CD4-positive, alpha-beta T cell treated with Interleukin-6 at 100 ng/mL for 8 hours (primary cell): ENCODE results near the gene URM1.

Source experiments
- DNase-seq: peaks from one replicate; pipeline ENCODE4 v3.0.0-alpha.2; 2020; ENCODE audit warnings: mixed read lengths, low spot score

Gene URM1

GRCh38 chr9:128349125-128349524, 22.0 kb upstream of the URM1 start:
- no peak for DNase-seq

- no peak for DNase-seq
These were observed 21.4 kb upstream of the URM1 start for GRCh38 chr9:128349772-128350171.

GRCh38 chr9:128355451-128355850, 15.7 kb upstream of the URM1 start:
- DNase-seq: no peak

GRCh38 chr9:128358090-128358489, 13.1 kb upstream of the URM1 start:
- DNase-seq: no peak

GRCh38 chr9:128358861-128359260, 12.3 kb upstream of the URM1 start:
- no peak for DNase-seq

- DNase-seq: no peak
These were observed 10.3 kb upstream of the URM1 start for GRCh38 chr9:128360826-128361225.

GRCh38 chr9:128361296-128361985, 9.7 kb upstream of the URM1 start:
- DNase-seq: no peak

- DNase-seq: peak; percentile 67
These were observed 9.1 kb upstream of the URM1 start for GRCh38 chr9:128361986-128362646.

GRCh38 chr9:128362774-128363173, 8.4 kb upstream of the URM1 start:
- DNase-seq: no peak

GRCh38 chr9:128365525-128365924, 5.6 kb upstream of the URM1 start:
- DNase-seq: no peak

GRCh38 chr9:128369024-128369706, 2.0 kb upstream of the URM1 start:
- no peak for DNase-seq

GRCh38 chr9:128370367-128370751, 815 bp upstream of the URM1 start:
- DNase-seq: no peak

GRCh38 chr9:128371630-128372117, 500 bp downstream of the URM1 start:
- no peak for DNase-seq

GRCh38 chr9:128372188-128372641, 1.0 kb downstream of the URM1 start:
- DNase-seq: no peak

GRCh38 chr9:128372784-128373183, 1.6 kb downstream of the URM1 start:
- DNase-seq: no peak

- no peak for DNase-seq
These were observed 3.1 kb downstream of the URM1 start for GRCh38 chr9:128374221-128374675.

- DNase-seq: no peak
These were observed 4.7 kb downstream of the URM1 start for GRCh38 chr9:128375865-128376264.

GRCh38 chr9:128382261-128382660, 11.1 kb downstream of the URM1 start:
- no peak for DNase-seq

GRCh38 chr9:128383007-128383753, 12.0 kb downstream of the URM1 start:
- DNase-seq: no peak

- no peak for DNase-seq
These were observed 12.6 kb downstream of the URM1 start for GRCh38 chr9:128383791-128384190.

- DNase-seq: no peak
These were observed 13.8 kb downstream of the URM1 start for GRCh38 chr9:128384801-128385495.
